Duodenal mucosa (tissue), 2 donors: ENCODE results near the gene FOXM1.

Experiments used
- H3K27ac ChIP-seq: one replicate; pipeline ENCODE4 v1.7.0; 2013; ENCODE audit warnings: low read depth, low read length
- H3K27me3 ChIP-seq, 2 donors: one replicate each; pipeline ENCODE4 v1.7.0; 2013; ENCODE audit warnings: low read length in 2 of 2, control low read depth in 1 of 2; ENCODE audit not compliant: insufficient read depth in 2 of 2, control insufficient read depth in 1 of 2
- H3K36me3 ChIP-seq, 2 donors: one replicate each; pipeline ENCODE4 v1.7.0; 2013; ENCODE audit warnings: low read length in 2 of 2, control low read depth in 1 of 2; ENCODE audit not compliant: insufficient read depth in 2 of 2, control insufficient read depth in 1 of 2
- H3K4me1 ChIP-seq, 2 donors: one replicate each; pipeline ENCODE4 v1.7.0; 2013; ENCODE audit warnings: low read length in 2 of 2, control low read depth in 1 of 2; ENCODE audit not compliant: insufficient read depth in 2 of 2, control insufficient read depth in 1 of 2
- H3K4me3 ChIP-seq, 2 donors: one replicate each; pipeline ENCODE4 v1.7.0; 2013; ENCODE audit warnings: low read length in 2 of 2, low read depth in 1 of 2
- H3K9ac ChIP-seq, 2 donors: one replicate each; pipeline ENCODE4 v1.7.0; 2013; ENCODE audit warnings: low read length in 2 of 2, low read depth in 1 of 2
- H3K9me3 ChIP-seq, 2 donors: one replicate each; pipeline ENCODE4 v1.7.0; 2013; ENCODE audit warnings: low read length in 2 of 2, control low read depth in 1 of 2; ENCODE audit not compliant: control insufficient read depth in 1 of 2

Gene FOXM1

DNA sequence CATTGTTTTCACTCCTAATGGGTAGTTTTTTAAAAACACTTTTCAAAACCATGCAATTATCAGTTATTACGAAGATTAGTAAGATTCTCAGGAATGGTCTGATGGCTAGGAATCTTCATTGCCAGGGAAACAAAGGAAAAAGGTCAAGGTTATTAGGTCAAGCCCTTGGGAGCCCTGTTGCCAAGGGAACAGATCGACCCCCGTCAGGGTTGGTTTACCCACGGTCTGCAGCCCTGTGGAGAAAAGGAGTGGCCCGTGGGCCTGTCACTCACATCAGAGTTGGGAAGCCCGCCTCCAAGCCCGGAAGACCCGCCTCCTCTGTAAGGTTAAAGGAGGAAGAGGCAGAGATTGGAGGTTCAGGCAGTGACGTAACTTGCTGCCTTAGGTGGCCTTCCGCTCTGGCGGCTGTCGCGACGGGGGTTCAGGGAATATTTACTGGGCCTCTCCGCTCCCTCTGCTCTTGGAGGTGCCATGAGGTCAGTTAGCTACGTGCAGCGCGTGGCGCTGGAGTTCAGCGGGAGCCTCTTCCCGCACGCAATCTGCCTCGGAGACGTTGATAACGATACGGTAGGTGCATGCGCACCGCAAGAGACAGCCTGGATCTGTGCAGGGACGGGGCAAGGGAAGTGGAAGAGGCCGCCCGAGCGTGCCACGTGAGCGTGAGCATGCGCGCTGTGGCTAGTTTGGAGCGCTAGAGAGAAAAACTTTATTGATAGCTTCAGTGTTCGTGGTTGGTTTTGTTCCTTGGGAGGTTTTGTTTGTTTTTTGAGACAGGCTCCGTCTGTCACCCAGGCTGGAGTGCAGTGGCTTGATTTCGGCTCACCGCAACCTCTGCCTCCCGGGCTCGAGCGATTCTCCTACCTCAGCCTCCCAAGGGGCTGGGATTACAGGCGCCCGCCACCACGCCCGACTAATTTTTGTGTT is 64.4 kb downstream of the FOXM1 start, which contains the start of gene ITFG2:
TSS of gene ITFG2 (plus strand) at position 379 of the 924 bp plus-strand sequence. CDS start at position 472, 93 bp downstream.
- Histone ChIP-seq H3K27me3 (no peaks in the 10 kb centered on the region), H3K9ac (peak within 1 kb of the TSS; percentile 83 to 93), H3K36me3 (peaks cover 3 to 7% of the 10 kb centered on the region in 2 donors), H3K4me1 (peaks cover 18 to 20% of the 10 kb centered on the region in 2 donors), H3K4me3 (peak within 1 kb of the TSS; percentile 74 to 100), H3K9me3 (no peaks in the 10 kb centered on the region), H3K27ac (peak within 1 kb of the TSS; percentile 98)

DNA sequence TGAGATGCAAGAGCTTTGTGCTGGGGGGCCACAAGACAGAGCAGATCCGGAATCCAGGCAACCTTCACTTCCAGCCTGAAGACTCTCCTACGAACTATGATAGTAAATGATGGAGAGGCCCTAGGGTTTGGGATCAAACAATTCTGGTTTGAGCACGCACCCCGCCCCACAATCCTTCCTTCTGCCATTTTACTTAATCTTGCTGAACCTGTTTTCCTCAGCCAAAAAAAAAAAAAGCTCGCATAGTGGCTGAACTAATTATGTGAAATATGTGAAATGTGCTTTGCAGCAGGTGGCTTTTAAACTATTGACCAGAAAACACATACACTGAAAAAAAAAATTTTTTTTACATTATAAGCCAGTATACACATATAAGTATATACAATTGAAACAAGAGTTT is 65.2 kb downstream of the FOXM1 start:
- Histone ChIP-seq H3K9ac (peak overlapping the region; percentile 69 to 93), H3K9me3 (no peaks in the 10 kb centered on the region), H3K4me3 (peak overlapping the region; percentile 74 to 100), H3K36me3 (peaks cover 0 to 6% of the 10 kb centered on the region in 2 donors), H3K27ac (no peak overlapping the region), H3K27me3 (no peaks in the 10 kb centered on the region), H3K4me1 (peaks cover 18 to 20% of the 10 kb centered on the region in 2 donors)
